GM21825 (cell line): ENCODE results near the gene ERBB2.
"Not testable (repeated sequence)": the region's sequence is repeated elsewhere in the genome, so short reads cannot be mapped to it uniquely, and the experiment has no call there.

Source experiments
- ATAC-seq: cut with Tn5 transposase; IDR thresholded peaks from one replicate; pipeline ENCODE4 v1.9.1; 2021; ENCODE audit warnings: mild to moderate bottlenecking, moderate library complexity; ENCODE audit not compliant: unreplicated experiment

Gene ERBB2

DNA sequence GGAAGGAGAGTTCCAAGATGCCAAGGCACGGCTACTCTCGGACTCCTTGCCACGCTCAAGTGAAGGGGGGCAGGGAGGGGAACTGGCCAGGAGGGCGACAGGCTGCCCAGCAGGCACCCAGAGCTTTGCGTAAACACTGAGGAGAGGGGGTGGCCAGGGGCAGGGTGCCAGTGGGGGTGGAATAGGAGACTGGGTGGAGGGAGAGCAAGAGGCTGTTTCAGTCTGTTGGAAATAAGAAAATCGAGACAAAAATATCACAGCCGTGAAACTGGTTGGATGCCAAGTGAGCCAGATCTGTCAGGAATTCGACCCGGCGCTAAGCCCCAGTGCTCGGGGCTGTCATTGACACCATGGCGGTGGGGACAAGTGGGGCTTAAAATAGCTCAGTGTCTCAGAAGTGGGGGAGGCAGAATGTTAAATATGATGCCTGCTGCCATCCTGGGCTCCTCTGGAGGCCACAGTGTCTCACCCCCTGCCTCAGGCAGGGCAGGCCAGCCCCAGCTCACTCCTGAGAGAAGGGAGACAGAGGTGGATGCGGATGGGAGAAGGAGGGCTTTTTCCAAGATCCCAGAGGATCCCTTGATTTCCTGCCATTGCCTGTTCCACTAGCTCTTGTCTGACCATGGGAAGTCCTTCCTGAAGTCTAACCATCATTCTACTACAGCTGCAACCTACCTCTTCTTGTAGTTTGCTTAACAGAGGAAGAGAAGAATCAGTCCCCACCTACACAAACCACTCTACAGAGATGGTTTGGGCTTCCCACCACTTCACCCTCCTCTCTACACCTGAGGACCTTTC is 22.1 kb upstream of the ERBB2 start:
- ATAC-seq: no peak

DNA sequence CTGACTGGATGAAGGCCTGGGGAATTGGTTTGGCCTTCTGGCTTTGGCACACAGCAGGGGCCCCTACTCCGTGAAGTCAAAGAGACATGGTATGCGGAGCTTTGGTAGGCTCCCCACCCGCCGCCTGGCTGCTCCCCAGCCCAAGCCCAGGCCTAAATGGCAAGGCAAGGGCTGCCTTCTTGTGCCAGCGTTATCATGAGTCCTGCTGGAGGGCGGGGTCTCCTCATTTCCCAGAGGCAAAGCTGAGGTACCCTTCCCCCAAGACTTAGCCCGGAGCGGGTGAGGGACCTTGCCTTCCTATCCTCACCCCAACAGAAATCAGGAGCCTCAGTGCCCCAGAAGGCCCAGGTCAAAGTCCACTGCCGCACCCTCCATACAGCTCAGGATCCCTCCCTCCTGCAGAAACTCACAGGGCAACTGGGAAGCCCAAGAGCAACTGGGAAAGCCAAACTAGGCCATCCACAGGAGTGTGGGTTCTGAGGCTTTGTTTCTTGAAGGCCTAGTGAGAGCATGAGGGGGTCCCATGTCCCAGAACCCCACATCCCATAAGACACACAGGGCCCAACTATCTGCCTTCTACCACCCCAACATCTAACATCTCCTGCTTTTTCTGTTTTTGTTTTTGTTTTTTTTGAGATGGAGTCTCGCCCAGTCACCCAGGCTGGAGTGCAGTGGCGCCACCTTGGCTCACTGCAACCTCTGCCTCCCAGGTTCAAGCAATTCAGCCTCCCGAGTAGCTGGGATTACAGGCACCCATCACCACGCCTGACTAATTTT is 21.3 kb upstream of the ERBB2 start:
- ATAC-seq: no peak

DNA sequence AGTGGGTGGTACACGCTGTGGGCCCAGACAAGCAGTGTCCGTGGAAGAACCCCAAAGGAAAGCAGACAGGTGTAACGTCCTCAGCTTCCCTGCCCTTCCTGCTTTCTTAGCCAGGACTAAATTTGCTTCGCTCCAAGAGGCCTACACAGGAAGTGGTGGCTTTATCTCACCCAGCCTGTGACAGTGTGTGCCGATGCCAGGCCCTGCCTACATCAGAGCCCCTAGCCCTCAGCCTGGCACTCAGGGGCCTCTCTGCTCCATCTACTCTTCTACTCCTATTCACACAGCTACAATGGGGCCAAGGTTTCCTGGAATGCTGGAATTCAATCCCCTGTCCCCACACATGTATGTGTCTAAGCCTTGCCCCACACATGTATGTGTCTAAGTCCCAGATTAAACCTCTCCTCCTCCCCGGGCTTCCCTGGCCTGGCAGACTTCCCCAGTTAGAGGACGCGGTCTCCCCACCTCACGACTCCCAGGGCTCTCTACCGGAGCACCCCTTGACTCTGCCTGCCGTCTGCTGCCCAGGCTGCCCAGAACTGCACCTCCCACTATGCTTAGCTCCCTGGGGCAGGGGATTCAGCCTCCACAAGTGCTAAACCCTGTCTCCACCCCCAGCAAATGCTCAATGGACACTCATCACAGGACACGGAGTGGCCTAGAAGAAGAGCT is 20.2 kb upstream of the ERBB2 start:
- no peak for ATAC-seq

DNA sequence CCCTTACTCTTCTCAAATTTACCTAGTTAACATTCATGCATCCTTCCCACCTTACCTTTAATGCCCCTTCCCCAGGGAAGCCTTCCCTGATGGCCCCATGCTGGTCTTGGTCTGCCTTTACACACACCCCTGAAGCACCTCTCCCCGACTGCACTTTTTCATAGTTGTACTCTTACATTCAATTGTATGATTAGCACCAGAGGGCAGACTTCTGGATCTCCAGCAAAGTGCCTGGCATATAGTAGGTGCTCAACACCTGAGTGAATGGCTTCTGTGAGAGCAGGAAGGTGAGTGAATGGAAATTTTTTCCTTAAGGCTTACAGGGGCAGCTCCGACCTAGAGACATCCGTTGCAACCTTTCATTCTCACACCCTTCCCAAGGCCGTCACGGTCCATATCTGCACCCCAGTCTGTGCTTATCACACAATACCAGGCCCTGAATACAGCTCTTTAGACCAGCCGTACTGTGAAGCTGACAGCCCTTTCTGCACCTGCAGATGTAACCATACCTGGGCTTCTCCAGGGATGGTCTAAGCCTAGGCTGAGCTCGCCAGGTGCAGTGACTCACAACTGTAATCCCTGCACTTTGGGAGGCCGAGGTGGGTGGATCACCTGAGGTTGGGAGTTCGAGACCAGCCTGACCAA is 16.4 kb upstream of the ERBB2 start:
- ATAC-seq: no peak

DNA sequence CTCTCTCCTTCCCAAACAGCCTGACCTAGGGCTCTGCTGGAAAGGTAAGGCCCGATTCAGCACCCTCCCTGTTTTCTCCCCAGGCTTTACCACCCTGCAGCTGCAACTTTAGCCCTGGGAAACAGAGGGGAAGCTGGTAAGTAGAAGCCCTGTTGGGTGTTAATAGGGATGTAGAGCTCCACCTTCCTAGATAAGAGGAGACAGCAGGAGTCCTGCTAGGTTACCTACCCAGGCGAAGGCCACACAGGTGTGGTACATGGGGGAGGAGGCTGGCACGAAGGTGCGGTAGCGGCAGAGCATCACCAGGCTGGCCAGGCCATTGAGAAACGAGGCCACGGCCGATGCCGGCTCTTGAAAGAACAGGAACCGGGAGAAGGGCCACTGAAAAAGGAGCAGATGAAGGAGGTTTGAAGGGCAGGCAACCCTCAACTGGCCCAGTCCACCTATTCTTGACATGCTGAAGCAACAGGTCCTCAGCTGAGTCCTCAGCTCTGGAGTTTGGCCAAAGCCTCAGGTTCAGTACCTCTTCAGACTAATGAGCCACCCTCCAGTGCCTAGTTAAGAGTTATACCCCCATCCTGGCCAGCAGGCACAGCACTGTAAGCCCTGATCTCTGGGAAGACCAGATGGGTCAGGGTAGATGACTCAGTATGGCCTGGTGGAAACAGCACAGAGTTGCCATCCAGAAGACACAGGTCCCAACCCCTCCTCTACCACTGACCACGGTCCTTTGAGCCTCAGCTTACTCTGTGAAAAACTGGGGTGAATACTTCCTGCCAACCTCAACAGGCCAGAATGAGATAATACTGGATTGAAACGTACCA is 15.3 kb upstream of the ERBB2 start:
- ATAC-seq: no peak

DNA sequence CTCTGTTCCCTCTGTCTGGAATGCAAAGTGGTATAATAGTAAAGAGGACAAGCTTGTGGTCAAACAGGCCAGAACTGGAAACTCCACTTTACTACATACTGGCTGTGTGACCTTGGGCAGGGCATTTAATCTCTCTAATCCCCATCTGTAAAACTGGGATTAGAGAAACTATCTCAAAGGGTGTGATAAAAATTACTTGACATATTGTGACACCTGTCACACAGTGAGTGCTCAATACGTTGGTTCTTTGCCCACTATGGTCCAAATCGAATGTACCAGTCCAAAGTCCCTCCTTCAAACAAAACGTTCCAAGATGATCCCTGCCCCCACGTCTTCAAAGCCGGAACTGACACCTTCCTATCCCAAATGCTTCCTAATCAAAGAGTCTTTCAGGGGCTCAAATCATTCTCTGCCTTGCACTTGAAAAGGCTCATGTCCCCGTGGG is 12.7 kb upstream of the ERBB2 start:
- no peak for ATAC-seq

DNA sequence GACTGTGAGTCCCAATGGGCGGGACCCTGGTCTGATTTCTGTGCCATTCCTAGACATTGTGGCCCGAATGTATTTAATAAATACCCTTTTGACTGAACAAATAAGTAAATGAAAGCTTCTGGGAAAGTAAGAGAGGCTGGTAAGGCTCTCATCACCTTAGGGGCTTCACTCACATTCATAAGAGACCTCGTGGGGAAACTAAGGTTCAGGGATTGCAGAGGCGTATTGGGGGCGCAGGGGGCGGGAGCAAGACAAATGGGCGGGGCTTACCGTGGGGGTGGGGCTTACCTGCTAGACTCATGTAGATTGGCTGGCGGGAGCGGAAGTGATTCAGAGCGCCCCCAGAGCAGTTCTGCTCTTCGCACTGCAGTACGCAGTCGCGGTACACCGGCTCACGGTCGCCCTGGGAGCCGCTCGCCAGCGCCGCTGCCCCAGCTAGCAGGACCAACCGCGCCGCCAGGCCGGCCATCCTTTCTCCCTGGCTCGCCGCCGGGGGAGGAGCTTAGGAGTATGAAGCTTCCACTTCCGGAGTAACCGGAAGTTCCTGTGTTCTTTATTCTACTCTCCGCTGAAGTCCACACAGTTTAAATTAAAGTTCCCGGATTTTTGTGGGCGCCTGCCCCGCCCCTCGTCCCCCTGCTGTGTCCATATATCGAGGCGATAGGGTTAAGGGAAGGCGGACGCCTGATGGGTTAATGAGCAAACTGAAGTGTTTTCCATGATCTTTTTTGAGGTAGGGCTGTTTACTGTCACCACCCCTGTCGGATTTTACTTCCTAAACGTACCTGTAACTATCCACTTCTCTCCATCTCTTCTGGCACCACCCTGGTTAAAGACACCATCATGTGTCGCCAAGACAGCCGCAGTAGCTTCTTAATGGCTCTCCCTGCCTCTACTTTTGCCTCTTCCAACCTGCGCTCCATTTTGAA is 12.1 kb upstream of the ERBB2 start, which contains the start of gene PGAP3:
TSS of gene PGAP3 (minus strand) at position 512 of the 929 bp plus-strand sequence. CDS start at position 469, 43 bp downstream.
- ATAC-seq: peak; percentile 90

DNA sequence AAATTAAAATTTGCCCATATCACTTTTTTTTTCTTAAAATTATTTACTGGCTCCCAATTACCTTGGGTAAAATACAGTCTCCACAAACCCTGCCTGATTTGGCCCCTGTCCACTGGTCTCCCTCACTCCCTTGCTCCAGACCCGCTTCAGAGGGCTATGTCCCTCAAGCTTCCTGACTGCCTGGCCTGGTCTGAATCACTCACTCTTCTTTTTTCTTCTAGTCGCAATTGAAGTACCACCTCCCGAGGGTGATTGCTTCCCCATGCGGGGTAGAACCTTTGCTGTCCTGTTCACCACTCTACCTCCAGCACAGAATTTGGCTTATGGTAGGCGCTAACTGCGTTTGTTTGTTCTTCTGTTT is 11.4 kb upstream of the ERBB2 start:
- ATAC-seq: no peak

DNA sequence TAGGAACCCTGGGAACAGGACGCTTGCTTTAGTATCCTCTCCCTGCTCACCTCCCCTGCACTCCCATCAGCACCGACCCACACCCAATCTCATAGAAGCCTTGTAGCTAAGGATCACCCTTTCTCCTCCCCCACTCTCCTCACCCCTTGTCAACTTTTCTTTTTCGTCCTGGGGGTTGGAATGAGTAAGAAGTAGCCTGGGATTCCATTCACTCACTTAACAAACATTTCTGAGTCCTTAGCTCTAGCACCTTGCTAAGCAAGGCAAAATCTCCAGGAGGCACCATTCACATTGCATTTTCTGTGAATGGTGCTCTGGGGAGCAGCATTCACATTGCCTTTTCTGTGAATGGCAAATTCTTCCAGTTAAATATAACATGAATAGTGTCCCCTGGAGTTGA is 10.9 kb upstream of the ERBB2 start:
- ATAC-seq: no peak

DNA sequence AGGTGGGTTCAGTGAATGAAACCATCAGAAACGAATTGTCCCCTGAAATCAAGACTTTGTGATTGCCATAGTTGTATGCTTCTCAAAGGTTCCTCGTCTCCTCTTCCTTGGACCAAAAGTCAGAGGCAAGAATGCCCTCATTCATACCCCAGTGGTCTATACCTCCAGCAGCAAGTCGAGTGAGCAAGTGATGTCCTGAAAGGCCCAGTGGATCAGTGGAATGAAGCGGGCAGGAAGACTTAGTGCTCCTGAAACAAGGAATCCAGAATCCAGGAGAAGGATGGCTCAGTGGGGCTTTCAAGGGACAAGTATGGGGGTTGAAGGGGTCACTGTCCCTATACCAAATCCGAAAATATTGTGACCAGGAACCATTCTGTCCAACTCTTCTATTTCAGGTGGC is 5.3 kb upstream of the ERBB2 start:
- ATAC-seq: no peak

DNA sequence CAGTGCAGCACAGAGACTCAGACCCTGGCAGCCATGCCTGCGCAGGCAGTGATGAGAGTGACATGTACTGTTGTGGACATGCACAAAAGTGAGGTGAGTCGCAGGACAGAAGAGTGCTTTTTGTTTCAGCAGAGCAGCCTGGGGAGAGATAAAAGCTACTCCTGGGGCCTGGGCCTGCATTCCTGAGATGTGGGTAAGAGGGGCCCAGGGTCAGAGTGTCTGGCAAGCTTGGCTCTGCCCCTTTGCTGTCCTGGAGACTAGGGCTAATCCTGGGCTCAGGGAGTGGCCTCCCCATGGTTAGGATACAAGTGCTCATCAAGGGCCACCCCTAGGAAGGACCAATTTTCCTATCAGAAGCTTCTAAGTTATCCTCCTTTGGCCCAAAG is 4.8 kb upstream of the ERBB2 start:
- ATAC-seq: no peak

DNA sequence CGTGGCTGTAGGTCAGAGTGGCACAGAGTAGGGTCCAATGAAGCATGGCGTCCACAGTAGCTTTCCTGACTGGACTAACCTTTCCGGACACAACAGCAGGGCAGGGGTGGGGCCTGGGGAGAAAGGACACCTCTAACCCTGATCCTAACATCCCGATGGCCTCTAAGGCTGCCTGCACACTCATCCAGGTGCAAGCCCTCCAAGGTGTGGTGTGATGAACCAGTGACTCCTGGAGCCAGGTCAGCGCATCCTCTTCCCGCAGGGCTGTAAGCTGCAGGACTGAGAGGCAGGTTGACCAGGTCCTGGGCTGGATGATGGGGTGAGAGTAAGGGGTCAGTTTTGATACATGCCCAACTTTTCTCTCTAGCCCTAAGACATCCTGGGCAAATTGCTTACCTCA is 3.1 kb upstream of the ERBB2 start:
- no peak for ATAC-seq

DNA sequence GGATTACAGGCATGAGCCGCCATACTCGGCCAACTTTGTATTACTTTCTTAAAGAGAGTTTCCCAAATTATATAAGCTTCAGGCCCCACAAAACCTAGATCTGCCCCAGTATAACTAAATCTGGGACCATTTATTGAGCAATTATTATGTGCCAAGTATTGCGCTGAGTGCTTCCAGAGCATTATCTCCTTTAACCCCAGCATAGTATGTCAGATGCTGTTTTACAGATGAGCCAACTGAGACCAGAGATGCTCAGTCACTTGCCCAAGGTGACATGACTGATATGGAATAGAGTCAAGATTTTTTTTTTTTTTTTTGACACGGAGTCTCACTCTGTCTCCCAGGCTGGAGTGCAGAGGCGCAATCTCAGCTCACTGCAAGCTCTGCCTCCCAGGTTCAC is 1.9 kb upstream of the ERBB2 start:
- no peak for ATAC-seq

DNA sequence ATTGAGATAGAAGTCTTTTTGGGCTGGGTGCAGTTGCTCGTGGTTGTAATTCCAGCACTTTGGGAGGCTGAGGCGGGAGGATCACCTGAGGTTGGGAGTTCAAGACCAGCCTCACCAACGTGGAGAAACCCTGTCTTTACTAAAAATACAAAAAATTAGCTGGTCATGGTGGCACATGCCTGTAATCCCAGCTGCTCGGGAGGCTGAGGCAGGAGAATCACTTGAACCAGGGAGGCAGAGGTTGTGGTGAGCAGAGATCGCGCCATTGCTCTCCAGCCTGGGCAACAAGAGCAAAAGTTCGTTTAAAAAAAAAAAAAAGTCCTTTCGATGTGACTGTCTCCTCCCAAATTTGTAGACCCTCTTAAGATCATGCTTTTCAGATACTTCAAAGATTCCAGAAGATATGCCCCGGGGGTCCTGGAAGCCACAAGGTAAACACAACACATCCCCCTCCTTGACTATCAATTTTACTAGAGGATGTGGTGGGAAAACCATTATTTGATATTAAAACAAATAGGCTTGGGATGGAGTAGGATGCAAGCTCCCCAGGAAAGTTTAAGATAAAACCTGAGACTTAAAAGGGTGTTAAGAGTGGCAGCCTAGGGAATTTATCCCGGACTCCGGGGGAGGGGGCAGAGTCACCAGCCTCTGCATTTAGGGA is 577 bp upstream of the ERBB2 start:
- not testable (repeated sequence) for ATAC-seq

DNA sequence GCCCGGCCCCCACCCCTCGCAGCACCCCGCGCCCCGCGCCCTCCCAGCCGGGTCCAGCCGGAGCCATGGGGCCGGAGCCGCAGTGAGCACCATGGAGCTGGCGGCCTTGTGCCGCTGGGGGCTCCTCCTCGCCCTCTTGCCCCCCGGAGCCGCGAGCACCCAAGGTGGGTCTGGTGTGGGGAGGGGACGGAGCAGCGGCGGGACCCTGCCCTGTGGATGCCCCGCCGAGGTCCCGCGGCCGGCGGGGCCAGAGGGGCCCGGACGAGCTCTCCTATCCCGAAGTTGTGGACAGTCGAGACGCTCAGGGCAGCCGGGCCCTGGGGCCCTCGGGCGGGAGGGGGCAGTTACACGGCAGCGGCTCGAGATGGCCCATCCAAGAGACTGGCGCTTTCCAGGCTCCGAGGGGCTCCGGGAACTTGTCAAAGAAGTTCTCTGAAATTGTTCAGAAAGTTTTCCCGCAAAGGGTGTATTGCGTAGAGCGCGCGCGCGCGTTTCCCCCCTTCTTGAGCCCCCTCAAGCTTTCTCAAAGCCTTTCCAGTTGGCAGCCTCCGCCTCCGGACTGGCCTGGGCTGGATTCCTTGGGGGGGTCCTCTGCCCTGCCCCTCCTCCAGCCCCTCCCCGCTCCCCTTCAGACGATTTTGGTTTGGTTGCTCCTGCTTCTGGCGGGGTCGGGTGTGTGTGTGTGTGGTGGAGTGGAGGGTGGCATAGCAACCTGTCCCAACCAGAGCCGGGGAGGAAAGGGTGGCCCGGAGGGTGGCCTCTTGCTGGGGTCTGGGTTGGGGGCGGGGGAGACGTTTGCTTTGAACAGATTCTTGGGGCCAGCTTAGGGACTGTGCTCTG is 504 bp downstream of the ERBB2 start:
- no peak for ATAC-seq

DNA sequence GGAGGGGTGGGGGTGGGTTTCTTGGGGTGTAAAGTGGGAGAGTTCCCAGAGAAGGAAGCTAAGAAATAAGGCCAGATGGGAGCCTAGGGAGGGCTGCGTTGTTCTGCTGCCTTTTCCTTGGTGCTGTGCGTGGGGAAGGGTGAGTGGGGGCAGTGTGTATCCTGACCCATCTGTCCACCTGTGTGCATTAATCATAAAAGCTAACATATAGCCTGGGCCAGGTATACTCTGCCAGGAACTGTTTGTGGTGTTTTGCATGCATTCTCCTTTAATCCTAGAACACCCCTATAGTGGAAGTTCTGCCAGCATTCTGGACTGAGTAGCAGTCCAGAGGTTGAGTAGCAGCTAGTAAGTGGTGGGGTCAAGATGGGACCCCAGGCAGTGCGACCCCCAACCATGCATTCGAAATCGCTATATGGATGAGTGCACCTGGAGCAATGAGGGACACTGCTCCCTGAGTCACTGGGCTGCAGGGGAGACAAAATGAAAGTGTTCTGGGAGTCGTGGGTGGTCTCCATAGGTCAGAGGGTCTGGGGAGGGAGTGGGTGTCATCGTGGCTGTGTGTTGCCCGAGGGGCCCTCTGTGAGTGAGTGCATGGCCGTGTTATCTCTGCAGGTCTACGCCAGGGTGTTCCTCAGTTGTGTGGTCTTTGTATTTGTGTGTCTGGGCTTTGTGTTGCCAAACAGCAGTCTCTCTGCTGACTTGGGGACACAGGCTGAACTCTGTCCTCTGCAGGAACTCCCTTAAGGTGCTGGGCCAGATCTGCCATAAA is 1.3 kb downstream of the ERBB2 start:
- ATAC-seq: no peak

DNA sequence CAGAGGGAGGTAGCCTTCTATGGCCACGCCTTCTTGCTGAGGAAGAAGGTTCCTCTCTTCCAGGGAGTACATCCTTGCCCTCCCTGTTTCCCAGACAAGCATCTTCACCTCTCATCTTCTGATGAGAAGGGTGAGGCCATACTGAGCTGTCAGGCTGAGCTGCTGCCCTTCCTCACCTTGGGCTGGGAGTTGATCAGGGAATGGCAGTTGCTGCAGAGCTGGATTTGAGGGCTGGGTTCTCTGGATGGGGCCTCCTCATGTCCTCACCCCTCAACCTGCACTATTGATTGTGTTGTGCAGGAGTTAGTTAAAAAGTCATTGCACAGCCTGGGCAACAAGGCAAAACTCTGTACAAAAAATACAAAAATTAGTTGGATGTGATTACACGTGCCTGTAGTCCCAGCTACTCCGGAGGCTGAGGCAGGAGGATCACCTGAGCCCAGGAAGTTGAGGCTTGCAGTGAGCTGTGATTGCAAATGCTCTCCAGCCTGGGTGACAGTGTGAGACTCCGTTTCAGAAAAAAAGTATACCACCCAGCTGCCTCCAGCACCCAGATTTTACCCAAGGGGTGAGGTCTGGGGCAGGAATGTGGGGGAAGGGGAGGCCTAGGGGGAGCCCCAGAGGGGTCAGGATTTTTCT is 2.0 kb downstream of the ERBB2 start:
- ATAC-seq: no peak
